H9 (cell line): Measurements from ENCODE around the gene STARD10. TPM values are rescaled to one million over a fixed set of nuclear protein-coding genes. Genes with fewer than 3 reads are reported as not detected.

Source experiments
- DNase-seq: peaks from one replicate; pipeline ENCODE4 v3.0.0-alpha.2; 2017
- H2AFZ ChIP-seq: one replicate; pipeline ENCODE4 v1.6.1; 2013; ENCODE audit warnings: mild to moderate bottlenecking, low read length, control low read depth, moderate library complexity
- H2AK5ac ChIP-seq: 2 replicates; pipeline ENCODE4 v1.6.1; 2013; ENCODE audit warnings: low read length, control low read depth, mixed read lengths; ENCODE audit not compliant: insufficient read length
- H2BK120ac ChIP-seq: one replicate; pipeline ENCODE4 v1.6.1; 2013; ENCODE audit warnings: low read depth, mild to moderate bottlenecking, low read length, control low read depth, inconsistent platforms; ENCODE audit not compliant: poor library complexity, severe bottlenecking
- H2BK12ac ChIP-seq: 2 replicates; pipeline ENCODE4 v1.6.1; 2013; ENCODE audit warnings: low read length, control low read depth, mixed read lengths, low read depth; ENCODE audit not compliant: insufficient read length
- H2BK15ac ChIP-seq: 2 replicates; pipeline ENCODE4 v1.6.1; 2013; ENCODE audit warnings: low read depth, low read length, control low read depth
- H2BK20ac ChIP-seq: one replicate; pipeline ENCODE4 v1.6.1; 2013; ENCODE audit warnings: low read depth, mild to moderate bottlenecking, low read length, control low read depth, inconsistent platforms; ENCODE audit not compliant: poor library complexity, severe bottlenecking
- H2BK5ac ChIP-seq: 2 replicates; pipeline ENCODE4 v1.6.1; 2013; ENCODE audit warnings: low read length, control low read depth, mixed read lengths; ENCODE audit not compliant: insufficient read length
- H3K14ac ChIP-seq: 2 replicates; pipeline ENCODE4 v1.6.1; 2013; ENCODE audit warnings: low read length, control low read depth; ENCODE audit not compliant: insufficient read depth
- H3K18ac ChIP-seq: 2 replicates; pipeline ENCODE4 v1.6.1; 2013; ENCODE audit warnings: low read depth, mild to moderate bottlenecking, mixed read lengths, low read length, control low read depth; ENCODE audit not compliant: insufficient read length
- H3K23ac ChIP-seq: 2 replicates; pipeline ENCODE4 v1.6.1; 2013; ENCODE audit warnings: low read length, control low read depth, mixed read lengths, low read depth; ENCODE audit not compliant: insufficient read length
- H3K23me2 ChIP-seq: 2 replicates; pipeline ENCODE4 v1.6.1; 2013; ENCODE audit warnings: low read depth, mild to moderate bottlenecking, mixed read lengths, low read length, control low read depth; ENCODE audit not compliant: insufficient read length, poor library complexity, severe bottlenecking
- H3K27ac ChIP-seq: 2 replicates; pipeline ENCODE4 v1.5.1; 2013; ENCODE audit warnings: low read length, control low read depth, mixed read lengths, low read depth; ENCODE audit not compliant: insufficient read length
- H3K27me3 ChIP-seq: 2 replicates; pipeline ENCODE4 v1.6.1; 2013; ENCODE audit warnings: low read length, control low read depth, inconsistent platforms; ENCODE audit not compliant: insufficient read depth
- H3K4ac ChIP-seq: 2 replicates; pipeline ENCODE4 v1.6.1; 2013; ENCODE audit warnings: low read depth, mild to moderate bottlenecking, control low read depth, inconsistent platforms, low read length, moderate library complexity
- H3K4me1 ChIP-seq: 2 replicates; pipeline ENCODE4 v1.6.1; 2013; ENCODE audit warnings: low read length, control low read depth, inconsistent platforms; ENCODE audit not compliant: insufficient read depth
- H3K4me2 ChIP-seq: 2 replicates; pipeline ENCODE4 v1.6.1; 2013; ENCODE audit warnings: low read length, control low read depth, mixed read lengths; ENCODE audit not compliant: insufficient read length, insufficient read depth
- H3K56ac ChIP-seq: 2 replicates; pipeline ENCODE4 v1.6.1; 2013; ENCODE audit warnings: low read depth, mild to moderate bottlenecking, mixed read lengths, low read length, control low read depth; ENCODE audit not compliant: insufficient read length
- H3K79me1 ChIP-seq: 2 replicates; pipeline ENCODE4 v1.6.1; 2013; ENCODE audit warnings: low read depth, mild to moderate bottlenecking, moderate library complexity, low read length, control low read depth, inconsistent platforms; ENCODE audit not compliant: insufficient read depth, poor library complexity, severe bottlenecking
- H3K79me2 ChIP-seq: 2 replicates; pipeline ENCODE4 v1.6.1; 2013; ENCODE audit warnings: low read length, control low read depth, inconsistent platforms; ENCODE audit not compliant: insufficient read depth
- H3K9ac ChIP-seq: 2 replicates; pipeline ENCODE4 v1.6.1; 2013; ENCODE audit warnings: low read length, control low read depth, mixed read lengths; ENCODE audit not compliant: insufficient read length; ENCODE audit errors: extremely low read depth
- H3K9me3 ChIP-seq: one replicate; pipeline ENCODE4 v1.6.1; 2013; ENCODE audit warnings: low read depth, low read length, inconsistent platforms; ENCODE audit not compliant: control insufficient read depth
- H3T11ph ChIP-seq: one replicate; pipeline ENCODE4 v1.6.1; 2013; ENCODE audit warnings: mild to moderate bottlenecking, low read length, control low read depth, inconsistent platforms
- H4K20me1 ChIP-seq: one replicate; pipeline ENCODE4 v1.6.1; 2013; ENCODE audit not compliant: control insufficient read depth, insufficient read length, insufficient read depth
- H4K5ac ChIP-seq: 2 replicates; pipeline ENCODE4 v1.6.1; 2013; ENCODE audit warnings: low read depth, mild to moderate bottlenecking, mixed read lengths, low read length, control low read depth; ENCODE audit not compliant: insufficient read length
- H4K8ac ChIP-seq: replicated peaks from 2 replicates; pipeline ENCODE4 v1.6.1; 2013; ENCODE audit warnings: low read length, control low read depth, mixed read lengths, low read depth; ENCODE audit not compliant: insufficient read length
- H4K91ac ChIP-seq: 2 replicates; pipeline ENCODE4 v1.6.1; 2013; ENCODE audit warnings: low read depth, mild to moderate bottlenecking, moderate library complexity, mixed read lengths, low read length, control low read depth; ENCODE audit not compliant: insufficient read length
- H3K27ac Mint-ChIP-seq, 3 experiments: 2 replicates in 2 of 3; 3 replicates in 1 of 3; pipeline ENCODE4 v1.8.0; 2020 to 2021; ENCODE audit warnings: mixed read lengths in 3 of 3, mild to moderate bottlenecking in 1 of 3, moderate library complexity in 1 of 3
- H3K27me3 Mint-ChIP-seq: 2 replicates; pipeline ENCODE4 v1.8.0; 2021; ENCODE audit warnings: low read depth, mild to moderate bottlenecking, moderate library complexity, mixed read lengths
- H3K36me3 Mint-ChIP-seq, 3 experiments: 2 replicates in 2 of 3; 3 replicates in 1 of 3; pipeline ENCODE4 v1.8.0; 2020 to 2021; ENCODE audit warnings: low read depth in 3 of 3, mixed read lengths in 3 of 3; ENCODE audit not compliant: insufficient read depth in 1 of 3
- H3K4me1 Mint-ChIP-seq, 2 experiments: 2 replicates each; pipeline ENCODE4 v1.8.0; 2020; ENCODE audit warnings: mixed read lengths in 2 of 2
- H3K4me3 Mint-ChIP-seq, 2 experiments: 2 replicates in 1 of 2; 3 replicates in 1 of 2; pipeline ENCODE4 v1.8.0; 2020 to 2021; ENCODE audit warnings: mild to moderate bottlenecking in 2 of 2, mixed read lengths in 2 of 2, moderate library complexity in 1 of 2
- H3K9me3 Mint-ChIP-seq, 2 experiments: 2 replicates in 1 of 2; 3 replicates in 1 of 2; pipeline ENCODE4 v1.8.0; 2020; ENCODE audit warnings: mild to moderate bottlenecking in 2 of 2, mixed read lengths in 2 of 2, moderate library complexity in 1 of 2
- WGBS: extraction: QIAGEN DNeasy Blood & Tissue Kit; methylation state at CpG from one replicate; pipeline ENCODE4 v1.1.7; 2013; ENCODE audit warnings: missing lambda C conversion rate, low lambda C conversion rate, mixed read lengths; ENCODE audit not compliant: insufficient read length; ENCODE audit errors: extremely low coverage; 5-methylcytosine and 5-hydroxymethylcytosine counted together
- total RNA-seq: library from RNA; stranded (reverse); gene quantifications from 2 replicates; pipeline ENCODE4 v1.2.1, GENCODE V29; 2021
- TF ChIP-seq, protein P1 (sequence below): fragments of 200-600 bp; sonication (generic); conservative IDR thresholded peaks from 3 replicates; pipeline ENCODE4 v1.8.0; 2021; ENCODE audit warnings: antibody characterized with exemption, mild to moderate bottlenecking

STARD10 gene
- total RNA-seq, 1 experiment from 2014 or later, result 24.4 TPM

DNA sequence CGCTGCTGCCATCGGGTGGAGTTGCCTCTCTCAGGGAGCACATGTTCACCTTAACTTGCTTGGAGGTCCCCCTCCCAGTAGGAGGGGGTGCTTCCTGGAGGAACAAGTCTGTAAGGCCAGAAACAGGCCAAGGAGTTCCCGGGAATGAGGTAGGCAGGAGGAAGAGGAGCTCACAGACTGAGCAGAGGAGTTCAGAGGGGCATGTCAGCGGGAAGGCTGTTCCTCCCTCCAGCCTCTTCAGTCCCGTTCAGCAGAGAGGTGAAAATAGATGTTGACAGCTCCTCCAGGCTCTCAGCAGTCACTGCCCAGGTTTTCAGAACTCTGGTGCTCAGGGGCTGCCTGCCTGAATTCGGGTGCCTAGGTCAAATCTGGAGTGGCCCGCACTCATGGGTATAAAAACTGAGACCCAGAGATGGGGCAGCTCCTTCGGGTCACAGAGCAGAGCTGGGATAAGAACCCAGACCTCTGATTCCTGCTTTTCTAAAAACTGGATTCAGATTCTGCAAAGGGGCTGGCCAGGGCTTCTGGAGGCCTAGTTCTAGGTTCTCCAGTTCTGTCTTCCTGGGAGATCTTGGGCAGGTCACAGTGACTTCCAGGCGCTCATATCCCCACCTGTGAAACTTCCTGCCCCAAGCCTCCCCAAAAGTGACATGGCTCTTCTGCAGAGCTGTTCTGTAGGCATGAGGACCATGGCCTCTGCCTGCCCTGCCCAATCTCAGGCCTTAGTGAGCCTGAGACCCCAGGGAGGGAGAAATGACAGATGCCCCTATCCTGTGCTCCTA lies 38.6 kb upstream of the STARD10 start:
- Histone ChIP-seq H3K23me2 (no peaks in the 10 kb centered on the region), H2AFZ (no peak overlapping the region), H3K9ac (no peak overlapping the region), H3K9me3 (no peaks in the 10 kb centered on the region), H2BK5ac (no peak overlapping the region), H2BK15ac (no peak overlapping the region), H3K4ac (no peak overlapping the region), H4K20me1 (no peaks in the 10 kb centered on the region), H3K56ac (no peak overlapping the region), H3K79me1 (no peaks in the 10 kb centered on the region), H2AK5ac (no peak overlapping the region), H3K27me3 (no peaks in the 10 kb centered on the region), H4K8ac (no peak overlapping the region), H3K4me2 (no peak overlapping the region), H3K23ac (no peak overlapping the region), H3T11ph (no peak overlapping the region), H3K14ac (no peak overlapping the region), H3K27ac (no peak overlapping the region), H2BK120ac (no peak overlapping the region), H3K4me1 (no peaks in the 10 kb centered on the region), H4K91ac (no peak overlapping the region), H3K79me2 (no peaks in the 10 kb centered on the region), H4K5ac (no peak overlapping the region), H3K18ac (no peak overlapping the region), H2BK20ac (no peak overlapping the region), H2BK12ac (no peak overlapping the region)
- WGBS, result no CpG with 5 or more reads among the region's 9 CpGs
- H3K27ac Mint-ChIP-seq, result peak overlapping the region in 1 of 3 experiments; percentile 28; a peak in 2 of 7 replicates
- peaks cover 9% of the 10 kb centered on the region in 2 experiments for H3K4me1 Mint-ChIP-seq
- no peaks in the 10 kb centered on the region for H3K9me3 Mint-ChIP-seq
- TF ChIP-seq, protein P1, sequence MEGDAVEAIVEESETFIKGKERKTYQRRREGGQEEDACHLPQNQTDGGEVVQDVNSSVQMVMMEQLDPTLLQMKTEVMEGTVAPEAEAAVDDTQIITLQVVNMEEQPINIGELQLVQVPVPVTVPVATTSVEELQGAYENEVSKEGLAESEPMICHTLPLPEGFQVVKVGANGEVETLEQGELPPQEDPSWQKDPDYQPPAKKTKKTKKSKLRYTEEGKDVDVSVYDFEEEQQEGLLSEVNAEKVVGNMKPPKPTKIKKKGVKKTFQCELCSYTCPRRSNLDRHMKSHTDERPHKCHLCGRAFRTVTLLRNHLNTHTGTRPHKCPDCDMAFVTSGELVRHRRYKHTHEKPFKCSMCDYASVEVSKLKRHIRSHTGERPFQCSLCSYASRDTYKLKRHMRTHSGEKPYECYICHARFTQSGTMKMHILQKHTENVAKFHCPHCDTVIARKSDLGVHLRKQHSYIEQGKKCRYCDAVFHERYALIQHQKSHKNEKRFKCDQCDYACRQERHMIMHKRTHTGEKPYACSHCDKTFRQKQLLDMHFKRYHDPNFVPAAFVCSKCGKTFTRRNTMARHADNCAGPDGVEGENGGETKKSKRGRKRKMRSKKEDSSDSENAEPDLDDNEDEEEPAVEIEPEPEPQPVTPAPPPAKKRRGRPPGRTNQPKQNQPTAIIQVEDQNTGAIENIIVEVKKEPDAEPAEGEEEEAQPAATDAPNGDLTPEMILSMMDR, result no peak
- peaks cover 4% of the 10 kb centered on the region; the same call in 1 of the 2 replicates for H3K27me3 Mint-ChIP-seq
- H3K4me3 Mint-ChIP-seq, result no peak overlapping the region
- DNase-seq, result no peak
- H3K36me3 Mint-ChIP-seq, result peaks cover 0 to 2% (median 0%) of the 10 kb centered on the region in 3 experiments; a peak in 2 of 7 replicates
